C4-2B (cell line): ENCODE results near the gene CACNA2D3.

Experiments used
- ZFX ChIP-seq: fragments of 450-650 bp; IDR thresholded peaks from 2 replicates; pipeline ENCODE4 v1.6.1; 2017
- TF ChIP-seq, protein P1 (sequence below): fragments of 450-650 bp; conservative IDR thresholded peaks from 2 replicates; pipeline ENCODE4 v1.5.1; 2017; ENCODE audit warnings: mild to moderate bottlenecking

- TF ChIP-seq, protein P1, sequence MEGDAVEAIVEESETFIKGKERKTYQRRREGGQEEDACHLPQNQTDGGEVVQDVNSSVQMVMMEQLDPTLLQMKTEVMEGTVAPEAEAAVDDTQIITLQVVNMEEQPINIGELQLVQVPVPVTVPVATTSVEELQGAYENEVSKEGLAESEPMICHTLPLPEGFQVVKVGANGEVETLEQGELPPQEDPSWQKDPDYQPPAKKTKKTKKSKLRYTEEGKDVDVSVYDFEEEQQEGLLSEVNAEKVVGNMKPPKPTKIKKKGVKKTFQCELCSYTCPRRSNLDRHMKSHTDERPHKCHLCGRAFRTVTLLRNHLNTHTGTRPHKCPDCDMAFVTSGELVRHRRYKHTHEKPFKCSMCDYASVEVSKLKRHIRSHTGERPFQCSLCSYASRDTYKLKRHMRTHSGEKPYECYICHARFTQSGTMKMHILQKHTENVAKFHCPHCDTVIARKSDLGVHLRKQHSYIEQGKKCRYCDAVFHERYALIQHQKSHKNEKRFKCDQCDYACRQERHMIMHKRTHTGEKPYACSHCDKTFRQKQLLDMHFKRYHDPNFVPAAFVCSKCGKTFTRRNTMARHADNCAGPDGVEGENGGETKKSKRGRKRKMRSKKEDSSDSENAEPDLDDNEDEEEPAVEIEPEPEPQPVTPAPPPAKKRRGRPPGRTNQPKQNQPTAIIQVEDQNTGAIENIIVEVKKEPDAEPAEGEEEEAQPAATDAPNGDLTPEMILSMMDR: no peak
- TF ChIP-seq ZFX: no peak
Measured at GRCh38 chr3:54670201-54671000, 548.0 kb downstream of the CACNA2D3 start.
